A172 (cell line): ENCODE data around the gene VPS26C. TPM values are rescaled to one million over a fixed set of nuclear protein-coding genes. Genes with fewer than 3 reads are reported as not detected.
A peak's percentile ranks its signal among the peaks of the same experiment; 100 is the strongest.

Experiments used
- DNase-seq: peaks from one replicate; pipeline ENCODE4 v3.0.0-alpha.2; 2015; ENCODE audit warnings: low spot score
- total RNA-seq: library from RNA; depleted of rRNA; stranded (reverse); fragments of >200 nt; shearing (Covaris generic); gene quantifications from 2 replicates; pipeline ENCODE4 v1.2.3, GENCODE V29; 2014

Gene VPS26C
- total RNA-seq, 1 experiment from 2014 or later, result 93.2 TPM

GRCh38 chr21:37202221-37203110, 64.7 kb downstream of the VPS26C start:
- DNase-seq, result no peak

GRCh38 chr21:37200641-37201480, 66.3 kb downstream of the VPS26C start:
- DNase-seq, result no peak

GRCh38 chr21:37199057-37199924, 67.8 kb downstream of the VPS26C start:
- peak; percentile 66 for DNase-seq

GRCh38 chr21:37197746-37198145, 69.4 kb downstream of the VPS26C start:
- DNase-seq, result no peak

GRCh38 chr21:37196847-37197246, 70.3 kb downstream of the VPS26C start:
- no peak for DNase-seq

GRCh38 chr21:37195610-37196009, 71.5 kb downstream of the VPS26C start:
- no peak for DNase-seq

- no peak for DNase-seq
These were observed 72.1 kb downstream of the VPS26C start for GRCh38 chr21:37195059-37195458.

- DNase-seq, result no peak
These were observed 73.5 kb downstream of the VPS26C start for GRCh38 chr21:37193676-37194075.

DNA sequence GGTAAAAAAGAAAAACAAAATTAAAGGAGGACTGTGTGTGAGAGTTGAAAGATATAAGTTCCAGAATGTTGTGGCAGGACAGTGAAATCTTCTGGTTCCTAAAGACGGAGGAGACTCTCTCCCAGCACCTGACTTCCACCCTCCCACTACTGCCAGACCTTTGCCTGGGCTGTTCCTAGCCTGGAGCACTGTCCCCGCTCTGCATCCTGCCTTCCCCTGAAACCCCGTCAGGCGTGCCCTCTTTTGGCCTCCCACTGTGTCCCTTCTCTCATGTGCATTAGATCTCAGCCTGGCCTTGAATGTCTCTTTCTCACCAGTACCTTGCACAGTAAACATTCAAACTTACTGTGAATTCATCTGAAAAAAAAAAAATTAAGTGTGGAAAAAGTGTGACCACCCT, 74.1 kb downstream of the VPS26C start:
- DNase-seq, result no peak

DNA sequence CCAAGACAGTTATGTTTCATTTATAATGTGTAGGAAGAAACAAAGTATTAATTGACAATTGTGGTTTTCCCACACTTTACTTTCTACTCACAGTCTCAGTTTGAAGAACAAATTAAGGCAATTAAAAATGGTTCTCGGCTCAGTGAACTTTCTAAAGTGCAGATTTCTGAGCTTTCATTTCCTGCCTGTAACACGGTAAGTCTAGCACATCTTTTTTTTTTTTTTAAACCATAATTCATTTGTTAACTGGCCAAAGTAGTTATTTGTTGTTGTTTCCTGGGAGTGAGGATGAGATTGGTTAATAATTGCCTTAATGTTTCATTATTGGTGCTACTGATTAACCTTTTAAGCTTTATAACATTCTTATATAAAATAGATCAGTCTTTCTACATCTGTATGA, 75.1 kb downstream of the VPS26C start:
- DNase-seq, result no peak

- no peak for DNase-seq
These were observed 78.3 kb downstream of the VPS26C start for GRCh38 chr21:37188825-37189224.

DNA sequence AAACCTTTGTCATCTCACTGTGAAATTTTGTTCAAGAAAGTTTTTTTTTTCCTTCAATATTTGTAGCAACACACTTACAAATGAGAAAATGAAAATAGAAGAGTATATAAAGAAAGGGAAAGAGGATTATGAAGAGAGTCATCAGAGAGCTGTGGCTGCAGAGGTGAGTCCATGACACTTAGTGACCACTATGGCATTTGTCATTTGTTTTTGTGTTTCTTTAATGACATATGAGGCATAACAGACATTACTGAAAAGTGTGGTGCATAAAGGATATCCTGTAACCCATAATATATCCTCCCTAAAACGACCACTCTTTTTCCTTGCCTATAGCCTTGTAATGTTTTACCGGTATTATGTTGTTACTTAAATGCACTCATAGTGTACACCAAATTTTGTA, 80.2 kb downstream of the VPS26C start:
- no peak for DNase-seq

DNA sequence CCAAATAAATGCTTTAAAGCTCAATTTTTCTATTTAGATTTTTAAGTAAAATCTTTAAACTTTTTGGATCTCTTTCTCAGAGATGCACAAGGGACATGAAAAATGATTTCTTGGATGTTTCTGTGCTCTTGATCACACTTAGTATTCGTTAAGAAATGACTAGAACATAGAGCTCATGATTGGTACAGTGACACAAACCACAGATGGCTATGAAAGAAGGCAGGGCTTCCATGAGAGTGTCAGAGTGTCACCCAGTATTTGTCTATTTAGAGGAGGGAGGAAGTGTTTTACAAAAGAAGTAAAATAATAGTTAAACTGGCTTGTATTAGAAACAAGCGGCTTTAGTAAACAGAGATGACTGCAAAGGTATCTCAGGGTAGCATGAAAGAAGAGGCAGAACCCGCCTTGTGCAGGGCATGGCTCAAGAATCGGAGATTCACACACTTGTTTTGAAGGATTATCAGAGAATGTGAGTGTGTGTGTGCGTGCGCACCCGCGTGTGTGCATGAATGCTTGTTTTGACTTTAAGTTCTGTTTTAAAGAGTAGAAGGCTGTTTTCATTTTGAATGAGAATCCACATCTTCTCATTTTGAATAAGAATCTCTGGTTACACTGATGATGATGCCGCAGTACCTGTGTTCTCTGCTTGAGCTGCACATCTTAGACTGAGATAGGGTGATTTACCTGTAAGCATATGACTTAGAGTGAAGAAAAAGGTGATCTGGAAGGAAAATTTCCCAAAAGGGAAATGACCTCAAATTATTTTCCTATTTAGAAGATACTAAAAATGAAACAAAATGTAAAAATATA, 82.1 kb downstream of the VPS26C start:
- DNase-seq, result no peak

DNA sequence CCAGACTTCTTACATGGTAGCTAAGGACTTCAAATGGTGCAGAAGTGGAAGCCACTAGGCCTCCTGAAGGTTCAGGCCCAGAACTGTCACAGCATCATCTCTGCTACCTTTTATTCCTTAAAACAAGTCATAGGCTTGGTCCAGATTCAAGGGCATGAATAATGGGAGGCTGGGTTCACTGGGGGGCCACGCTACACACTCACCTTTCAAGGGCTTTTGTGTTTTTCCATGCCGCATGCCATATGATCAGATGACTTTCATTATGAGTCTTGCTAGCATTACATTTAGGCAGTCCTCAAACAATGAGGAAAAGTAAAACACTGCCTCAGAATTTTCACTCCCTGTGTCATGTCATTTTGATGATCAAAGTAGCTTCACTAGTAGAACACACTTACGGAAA, 83.4 kb downstream of the VPS26C start:
- DNase-seq, result no peak

GRCh38 chr21:37182222-37182621, 84.9 kb downstream of the VPS26C start:
- no peak for DNase-seq

- no peak for DNase-seq
These were observed 86.1 kb downstream of the VPS26C start for GRCh38 chr21:37181059-37181458.

DNA sequence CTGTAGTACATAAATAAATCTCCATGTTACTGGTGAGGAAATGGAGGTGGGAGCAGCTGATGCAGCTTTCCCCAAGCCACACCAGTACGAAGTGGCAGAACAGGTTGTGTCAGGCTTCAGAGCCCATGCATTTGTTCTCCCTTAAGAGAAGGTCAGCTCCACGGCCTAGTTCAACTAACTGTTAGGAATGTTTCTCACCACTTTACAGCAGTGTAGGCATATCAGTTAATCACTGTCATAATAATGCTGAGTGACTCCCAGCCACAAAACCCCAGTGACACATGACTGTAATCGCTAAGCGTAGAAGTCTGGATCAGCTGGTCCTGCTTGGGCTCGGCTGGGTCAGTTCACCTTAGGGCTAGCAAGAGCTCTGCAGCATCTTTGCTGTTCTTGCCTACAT, 90.4 kb downstream of the VPS26C start:
- DNase-seq, result no peak
